CD4-positive, CD25-positive, alpha-beta regulatory T cell (primary cell): ENCODE data around the gene CYBA. TPM values are rescaled to one million over a fixed set of nuclear protein-coding genes. Genes with fewer than 3 reads are reported as not detected.

Experiments
- ATAC-seq, 2 donors: fragments of 150-1000 bp; cut with Tn5 transposase; one replicate each; pipeline ENCODE4 v1.10.0; 2021; ENCODE audit warnings: low read depth in 2 of 2, moderate number of reproducible peaks in 2 of 2, moderate library complexity in 1 of 2
- DNase-seq, 3 donors: peaks; one replicate each; pipeline versions ENCODE4 v3.0.0 to v3.0.0-alpha.2; 2012 to 2022; ENCODE audit warnings: mixed read lengths in 1 of 3
- H3K27ac ChIP-seq: one replicate; pipeline ENCODE4 v1.7.0; 2013; ENCODE audit warnings: mild to moderate bottlenecking, low read length; ENCODE audit not compliant: insufficient read depth, poor library complexity, severe bottlenecking
- H3K27me3 ChIP-seq: one replicate; pipeline ENCODE4 v1.7.0; 2013; ENCODE audit warnings: low read length; ENCODE audit not compliant: control insufficient read depth, insufficient read depth
- H3K36me3 ChIP-seq: one replicate; pipeline ENCODE4 v1.7.0; 2013; ENCODE audit warnings: mild to moderate bottlenecking, low read length, moderate library complexity; ENCODE audit not compliant: control insufficient read depth, insufficient read depth
- H3K4me1 ChIP-seq: 2 replicates; pipeline ENCODE4 v1.7.0; 2013; ENCODE audit warnings: mild to moderate bottlenecking, low read length; ENCODE audit not compliant: insufficient read depth, control insufficient read depth, poor library complexity, severe bottlenecking
- H3K4me3 ChIP-seq: one replicate; pipeline ENCODE4 v1.7.0; 2013; ENCODE audit warnings: low read depth, mild to moderate bottlenecking, low read length, moderate library complexity
- H3K9me3 ChIP-seq, 2 experiments: 1 replicate in 1 of 2; 2 replicates in 1 of 2; pipeline ENCODE4 v1.7.0; 2013; ENCODE audit warnings: low read length in 2 of 2, mild to moderate bottlenecking in 1 of 2, moderate library complexity in 1 of 2; ENCODE audit not compliant: control insufficient read depth in 2 of 2
- H3K27ac Mint-ChIP-seq, 3 donors: one replicate each; pipeline ENCODE4 v1.8.0; 2020 to 2022; ENCODE audit warnings: mild to moderate bottlenecking in 3 of 3, mixed read lengths in 3 of 3, moderate library complexity in 2 of 3
- H3K27me3 Mint-ChIP-seq: one replicate; pipeline ENCODE4 v1.8.0; 2022; ENCODE audit warnings: mild to moderate bottlenecking, mixed read lengths
- H3K36me3 Mint-ChIP-seq: one replicate; pipeline ENCODE4 v1.8.0; 2020; ENCODE audit warnings: mixed read lengths
- H3K4me1 Mint-ChIP-seq, 4 donors: one replicate each; pipeline ENCODE4 v1.8.0; 2020 to 2022; ENCODE audit warnings: mixed read lengths in 4 of 4, mild to moderate bottlenecking in 1 of 4
- H3K4me3 Mint-ChIP-seq, 4 donors: one replicate each; pipeline ENCODE4 v1.8.0; 2020 to 2022; ENCODE audit warnings: mild to moderate bottlenecking in 4 of 4, mixed read lengths in 4 of 4, moderate library complexity in 3 of 4
- H3K9me3 Mint-ChIP-seq, 7 donors: one replicate each; pipeline ENCODE4 v1.8.0; 2020 to 2022; ENCODE audit warnings: mixed read lengths in 7 of 7, mild to moderate bottlenecking in 3 of 7, moderate library complexity in 2 of 7
- polyA plus RNA-seq, 4 donors: library from polyadenylated mRNA; unstranded; fragments of 300-500 nt; fragmentation: Illumina TruSeq; gene quantifications; one replicate each; pipeline ENCODE4 v1.2.3, GENCODE V29; 2021
- total RNA-seq: library from RNA; stranded (reverse); gene quantifications from one replicate; pipeline ENCODE4 v1.2.3, GENCODE V29; 2022

CYBA gene
- total and polyA plus RNA-seq, 5 donors from 2014 or later: 351 to 964 (median 715) TPM

- H3K27me3 ChIP-seq: no peaks in the 10 kb centered on the region
- H3K27me3 Mint-ChIP-seq: no peaks in the 10 kb centered on the region
- peaks cover 78% of the 10 kb centered on the region for H3K36me3 ChIP-seq
- H3K9me3 ChIP-seq: no peaks in the 10 kb centered on the region
- no peaks in the 10 kb centered on the region for H3K4me1 ChIP-seq
- H3K4me3 ChIP-seq: no peak overlapping the region
- H3K27ac Mint-ChIP-seq: no peak overlapping the region
- no peak overlapping the region for H3K27ac ChIP-seq
- H3K4me3 Mint-ChIP-seq: no peak overlapping the region
- DNase-seq (no peak), ATAC-seq (no peak)
- no peaks in the 10 kb centered on the region for H3K9me3 Mint-ChIP-seq
- H3K4me1 Mint-ChIP-seq: peaks cover 0 to 10% (median 7%) of the 10 kb centered on the region in 4 donors
- H3K36me3 Mint-ChIP-seq: peaks cover 23% of the 10 kb centered on the region
These were observed 42.8 kb downstream of the CYBA start for GRCh38 chr16:88608076-88608475.

- no peak overlapping the region for H3K4me3 ChIP-seq
- Mint-ChIP-seq H3K27me3 (no peaks in the 10 kb centered on the region), H3K36me3 (peaks cover 26% of the 10 kb centered on the region), H3K4me1 (peaks cover 0 to 9% (median 6%) of the 10 kb centered on the region in 4 donors), H3K4me3 (no peak overlapping the region), H3K9me3 (no peaks in the 10 kb centered on the region), H3K27ac (no peak overlapping the region)
- H3K27me3 ChIP-seq: no peaks in the 10 kb centered on the region
- no peaks in the 10 kb centered on the region for H3K9me3 ChIP-seq
- no peak overlapping the region for H3K27ac ChIP-seq
- DNase-seq: no peak
- H3K4me1 ChIP-seq: no peaks in the 10 kb centered on the region
- H3K36me3 ChIP-seq: peaks cover 77% of the 10 kb centered on the region
- ATAC-seq: no peak
These were observed 44.6 kb downstream of the CYBA start for GRCh38 chr16:88606148-88606757.

- ATAC-seq: no peak
- H3K27ac Mint-ChIP-seq: no peak overlapping the region
- peaks cover 76% of the 10 kb centered on the region for H3K36me3 ChIP-seq
- peaks cover 28% of the 10 kb centered on the region for H3K36me3 Mint-ChIP-seq
- H3K9me3 ChIP-seq: no peaks in the 10 kb centered on the region
- H3K4me3 Mint-ChIP-seq: no peak overlapping the region
- H3K4me1 ChIP-seq: no peaks in the 10 kb centered on the region
- no peak for DNase-seq
- no peak overlapping the region for H3K4me3 ChIP-seq
- no peak overlapping the region for H3K27ac ChIP-seq
- no peaks in the 10 kb centered on the region for H3K27me3 ChIP-seq
- H3K9me3 Mint-ChIP-seq: no peaks in the 10 kb centered on the region
- no peaks in the 10 kb centered on the region for H3K27me3 Mint-ChIP-seq
- H3K4me1 Mint-ChIP-seq: peaks cover 0 to 10% (median 7%) of the 10 kb centered on the region in 4 donors
These were observed 45.4 kb downstream of the CYBA start for GRCh38 chr16:88605186-88606147.

- no peak overlapping the region for H3K27ac ChIP-seq
These were observed 48.8 kb downstream of the CYBA start for GRCh38 chr16:88602091-88602490.

GRCh38 chr16:88601313-88602036 lies 49.4 kb downstream of the CYBA start:
- Histone ChIP-seq H3K4me3 (no peak overlapping the region), H3K4me1 (no peaks in the 10 kb centered on the region), H3K27ac (no peak overlapping the region), H3K27me3 (no peaks in the 10 kb centered on the region), H3K9me3 (no peaks in the 10 kb centered on the region), H3K36me3 (peaks cover 69% of the 10 kb centered on the region)
- no peaks in the 10 kb centered on the region for H3K9me3 Mint-ChIP-seq
- peaks cover 0 to 14% (median 8%) of the 10 kb centered on the region in 4 donors for H3K4me1 Mint-ChIP-seq
- no peak for ATAC-seq
- H3K4me3 Mint-ChIP-seq: no peak overlapping the region
- H3K36me3 Mint-ChIP-seq: peaks cover 19% of the 10 kb centered on the region
- peak overlapping the region in 2 of 3 donors; percentile 72 to 89 for H3K27ac Mint-ChIP-seq
- no peak for DNase-seq
- no peaks in the 10 kb centered on the region for H3K27me3 Mint-ChIP-seq

More at GRCh38 chr16:88602091-88602490, 48.8 kb downstream of the CYBA start:
- no peak for DNase-seq
- no peak for ATAC-seq
- Mint-ChIP-seq H3K36me3 (peaks cover 20% of the 10 kb centered on the region), H3K9me3 (no peaks in the 10 kb centered on the region), H3K4me1 (peaks cover 0 to 11% (median 5%) of the 10 kb centered on the region in 4 donors), H3K27me3 (no peaks in the 10 kb centered on the region), H3K4me3 (no peak overlapping the region), H3K27ac (peak overlapping the region in 1 of 3 donors; percentile 72)
- Histone ChIP-seq H3K4me3 (no peak overlapping the region), H3K9me3 (no peaks in the 10 kb centered on the region), H3K36me3 (peaks cover 75% of the 10 kb centered on the region), H3K27me3 (no peaks in the 10 kb centered on the region), H3K4me1 (no peaks in the 10 kb centered on the region)

- H3K4me3 Mint-ChIP-seq: no peak overlapping the region
- DNase-seq (no peak), ATAC-seq (no peak)
- H3K27ac Mint-ChIP-seq: no peak overlapping the region
- H3K9me3 ChIP-seq: no peaks in the 10 kb centered on the region
- H3K4me1 ChIP-seq: no peaks in the 10 kb centered on the region
- H3K9me3 Mint-ChIP-seq: no peaks in the 10 kb centered on the region
- no peaks in the 10 kb centered on the region for H3K27me3 ChIP-seq
- H3K4me1 Mint-ChIP-seq: peaks cover 0 to 17% (median 11%) of the 10 kb centered on the region in 4 donors
- H3K27ac ChIP-seq: no peak overlapping the region
- H3K36me3 ChIP-seq: peaks cover 60% of the 10 kb centered on the region
- no peak overlapping the region for H3K4me3 ChIP-seq
- peaks cover 22% of the 10 kb centered on the region for H3K36me3 Mint-ChIP-seq
- H3K27me3 Mint-ChIP-seq: no peaks in the 10 kb centered on the region
These were observed 50.3 kb downstream of the CYBA start for GRCh38 chr16:88600539-88600896.

- H3K9me3 ChIP-seq: no peaks in the 10 kb centered on the region
- peaks cover 0 to 17% (median 12%) of the 10 kb centered on the region in 4 donors for H3K4me1 Mint-ChIP-seq
- no peak overlapping the region for H3K27ac Mint-ChIP-seq
- H3K4me1 ChIP-seq: no peaks in the 10 kb centered on the region
- ATAC-seq (no peak), DNase-seq (no peak)
- H3K4me3 Mint-ChIP-seq: no peak overlapping the region
- no peak overlapping the region for H3K27ac ChIP-seq
- H3K36me3 ChIP-seq: peaks cover 54% of the 10 kb centered on the region
- H3K36me3 Mint-ChIP-seq: peaks cover 22% of the 10 kb centered on the region
- H3K27me3 ChIP-seq: no peaks in the 10 kb centered on the region
- H3K27me3 Mint-ChIP-seq: no peaks in the 10 kb centered on the region
- no peak overlapping the region for H3K4me3 ChIP-seq
- H3K9me3 Mint-ChIP-seq: no peaks in the 10 kb centered on the region
These were observed 50.9 kb downstream of the CYBA start for GRCh38 chr16:88599825-88600538.
